ENCODE data around the gene TXNL4A.

The TXNL4A gene

GRCh38 chr18:79940126-79940813 is 48.1 kb downstream of the TXNL4A start:
- no peaks in the 10 kb centered on the region for H3K27me3 ChIP-seq (replicated peaks; ENCODE audit: control insufficient read depth, insufficient read depth, low read length)
- H3K36me3 ChIP-seq (ENCODE audit: control insufficient read depth, insufficient read depth, low read length) = peaks cover 16% of the 10 kb centered on the region
- DNase-seq (ENCODE audit: extremely low read depth, insufficient read length) = no peak
- no peak overlapping the region for H3K4me3 ChIP-seq (replicated peaks; ENCODE audit: low read depth, low read length)
- TF ChIP-seq CTCF (IDR thresholded peaks at IDR 0.05; ENCODE audit: insufficient read depth, low read length, poor library complexity, severe bottlenecking) = no peak

- H3K36me3 ChIP-seq (ENCODE audit: control insufficient read depth, insufficient read depth, low read length) = peaks cover 18% of the 10 kb centered on the region
- no peaks in the 10 kb centered on the region for H3K27me3 ChIP-seq (replicated peaks; ENCODE audit: control insufficient read depth, insufficient read depth, low read length)
- no peak overlapping the region for H3K4me3 ChIP-seq (replicated peaks; ENCODE audit: low read depth, low read length)
- DNase-seq (ENCODE audit: extremely low read depth, insufficient read length) = no peak
- TF ChIP-seq CTCF (IDR thresholded peaks at IDR 0.05; ENCODE audit: insufficient read depth, low read length, poor library complexity, severe bottlenecking) = no peak
Measured at GRCh38 chr18:79939096-79939495, 49.3 kb downstream of the TXNL4A start.

- no peak for DNase-seq (ENCODE audit: extremely low read depth, insufficient read length)
- TF ChIP-seq CTCF (IDR thresholded peaks at IDR 0.05; ENCODE audit: insufficient read depth, low read length, poor library complexity, severe bottlenecking) = no peak
- H3K4me3 ChIP-seq (replicated peaks; ENCODE audit: low read depth, low read length) = no peak overlapping the region
- H3K27me3 ChIP-seq (replicated peaks; ENCODE audit: control insufficient read depth, insufficient read depth, low read length) = no peaks in the 10 kb centered on the region
- peaks cover 20% of the 10 kb centered on the region for H3K36me3 ChIP-seq (ENCODE audit: control insufficient read depth, insufficient read depth, low read length)
Measured at GRCh38 chr18:79938196-79938595, 50.2 kb downstream of the TXNL4A start.

GRCh38 chr18:79937103-79937860 is 51.1 kb downstream of the TXNL4A start:
- Histone ChIP-seq H3K4me3 (replicated peaks; ENCODE audit: low read depth, low read length) (no peak overlapping the region), H3K36me3 (ENCODE audit: control insufficient read depth, insufficient read depth, low read length) (peaks cover 17% of the 10 kb centered on the region), H3K27me3 (replicated peaks; ENCODE audit: control insufficient read depth, insufficient read depth, low read length) (no peaks in the 10 kb centered on the region)
- no peak for DNase-seq (ENCODE audit: extremely low read depth, insufficient read length)
- TF ChIP-seq CTCF (IDR thresholded peaks at IDR 0.05; ENCODE audit: insufficient read depth, low read length, poor library complexity, severe bottlenecking) = no peak

- Histone ChIP-seq H3K27me3 (replicated peaks; ENCODE audit: control insufficient read depth, insufficient read depth, low read length) (no peaks in the 10 kb centered on the region), H3K36me3 (ENCODE audit: control insufficient read depth, insufficient read depth, low read length) (peaks cover 15% of the 10 kb centered on the region), H3K4me3 (replicated peaks; ENCODE audit: low read depth, low read length) (no peak overlapping the region)
- no peak for TF ChIP-seq CTCF (IDR thresholded peaks at IDR 0.05; ENCODE audit: insufficient read depth, low read length, poor library complexity, severe bottlenecking)
- DNase-seq (ENCODE audit: extremely low read depth, insufficient read length) = no peak
Measured at GRCh38 chr18:79936641-79937040, 51.7 kb downstream of the TXNL4A start.
